ENCODE results near the gene FMNL3.
A peak's percentile ranks its signal among the peaks of the same experiment; 100 is the strongest.

FMNL3 gene

DNA sequence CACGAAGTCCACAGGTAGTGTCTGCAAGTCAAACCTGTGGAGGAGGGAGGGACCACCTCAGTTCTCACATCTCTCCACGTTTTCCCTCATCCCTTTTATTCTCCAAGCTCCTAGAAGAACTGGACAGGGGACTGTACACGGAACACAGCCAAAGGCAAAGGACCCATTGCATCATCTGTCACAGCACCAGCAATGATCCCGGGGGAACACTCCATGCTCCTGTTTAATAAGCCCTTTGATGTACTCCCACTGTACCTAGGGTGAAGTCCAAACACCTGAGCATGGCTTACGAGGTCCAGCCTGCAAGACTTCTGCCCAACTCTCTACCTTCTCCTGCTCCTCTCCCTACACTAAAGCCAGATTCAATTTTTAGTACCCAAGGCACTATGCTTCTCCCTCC lies 57.3 kb downstream of the FMNL3 start:
- ATAC-seq: no peak

GRCh38 chr12:49649445-49649844 lies 57.8 kb downstream of the FMNL3 start:
- no peak for ATAC-seq

GRCh38 chr12:49648712-49649003 lies 58.5 kb downstream of the FMNL3 start:
- ATAC-seq: no peak

GRCh38 chr12:49647827-49648711 lies 59.1 kb downstream of the FMNL3 start:
- ATAC-seq: no peak

DNA sequence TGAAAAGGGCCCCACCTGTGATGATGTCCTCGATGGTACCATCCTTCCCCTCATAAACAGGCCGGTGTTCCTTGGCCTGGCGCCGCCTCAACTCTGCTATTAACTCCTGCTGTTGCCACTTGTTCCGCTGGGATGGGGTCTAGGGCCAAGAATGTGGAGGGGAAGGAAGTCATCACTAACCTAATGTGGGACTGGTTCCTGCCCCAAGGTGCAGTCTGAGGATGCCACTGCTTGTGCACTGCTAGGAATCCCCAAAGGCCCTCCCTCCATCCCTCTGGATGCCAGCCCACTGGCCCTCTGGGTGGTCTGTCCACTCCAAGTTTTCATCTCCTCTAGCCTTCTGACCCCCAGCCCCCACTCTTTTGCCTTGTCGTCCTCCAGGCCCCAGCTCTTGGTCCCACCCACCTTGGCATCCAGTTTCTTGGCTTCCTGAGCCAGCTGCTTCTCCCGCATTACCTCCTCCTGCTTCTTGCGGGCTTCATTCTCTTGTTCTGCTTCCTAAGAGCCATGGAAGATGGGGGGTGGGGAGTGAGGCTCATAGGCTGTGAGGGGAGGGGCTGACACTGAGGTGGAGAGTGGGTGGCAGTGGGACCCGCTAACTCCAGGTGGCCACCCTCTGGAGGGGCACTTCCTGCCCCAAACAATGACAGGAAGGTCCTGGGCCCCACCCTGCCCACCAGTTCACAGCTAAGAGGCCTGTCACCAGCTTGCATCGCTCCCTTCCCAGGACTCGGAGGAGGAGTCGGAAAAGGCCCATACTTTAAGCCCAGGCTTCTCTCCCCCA lies 60.1 kb downstream of the FMNL3 start:
- ATAC-seq: no peak

- no peak for ATAC-seq
Observed at GRCh38 chr12:49646331-49646830, 60.8 kb downstream of the FMNL3 start.

- ATAC-seq: no peak
Observed at GRCh38 chr12:49645146-49646039, 61.8 kb downstream of the FMNL3 start.

GRCh38 chr12:49644620-49644994 lies 62.6 kb downstream of the FMNL3 start:
- ATAC-seq: peak; percentile 91

DNA sequence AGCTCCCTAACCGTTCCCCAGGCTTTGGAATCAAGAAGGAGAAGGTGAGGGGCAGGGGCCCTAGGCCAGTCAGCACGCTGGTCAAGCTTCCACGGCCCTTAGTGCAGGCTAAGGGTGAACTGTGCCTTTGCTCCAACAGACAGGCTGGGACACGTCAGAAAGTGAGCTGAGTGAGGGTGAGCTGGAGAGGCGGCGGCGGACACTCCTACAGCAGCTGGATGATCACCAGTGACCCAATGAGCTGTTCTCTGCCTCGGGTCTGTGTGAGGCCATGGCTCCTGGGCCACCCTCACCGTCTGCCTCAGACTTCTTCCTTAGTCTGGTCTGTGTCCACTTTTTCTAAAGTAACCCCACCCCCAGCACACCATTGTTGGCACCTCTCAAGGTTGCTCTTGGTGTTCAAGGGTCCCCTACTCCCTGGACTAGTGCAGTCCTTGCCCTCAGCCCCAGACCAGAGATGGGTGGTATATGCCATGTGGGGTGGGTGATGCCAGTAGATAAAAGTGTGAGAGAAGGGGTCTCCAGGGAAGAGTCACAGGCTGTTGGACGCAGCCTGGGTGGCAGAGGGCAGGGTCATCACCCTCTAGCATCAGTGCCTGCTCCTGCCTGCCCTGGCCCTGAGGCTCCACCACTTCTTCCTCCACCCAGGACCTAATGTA lies 63.1 kb downstream of the FMNL3 start:
- ATAC-seq: no peak

- no peak for ATAC-seq
Observed at GRCh38 chr12:49643135-49643534, 64.1 kb downstream of the FMNL3 start.

DNA sequence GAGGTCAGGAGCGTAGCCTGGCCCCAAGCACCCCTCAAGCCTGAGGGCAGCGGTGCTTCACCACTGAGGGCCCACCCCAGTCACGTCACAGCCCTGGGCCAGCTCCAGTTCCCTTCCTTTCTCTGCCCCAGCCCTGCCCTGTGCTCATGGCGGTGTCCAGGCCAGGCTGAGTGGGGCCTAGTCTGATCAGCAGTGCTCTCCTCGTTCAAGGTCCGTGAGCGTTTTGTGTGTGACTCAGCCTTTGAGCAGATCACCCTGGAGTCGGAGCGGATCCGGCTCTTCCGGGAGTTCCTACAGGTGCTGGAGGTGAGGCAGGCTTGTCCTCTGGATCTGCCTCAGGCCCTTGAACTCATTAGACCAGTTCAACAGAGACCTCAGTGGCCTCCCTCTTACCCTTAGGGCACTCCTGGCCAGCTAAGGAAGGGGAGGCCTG lies 64.8 kb downstream of the FMNL3 start:
- no peak for ATAC-seq

- ATAC-seq: no peak
Observed at GRCh38 chr12:49641748-49642369, 65.3 kb downstream of the FMNL3 start.

DNA sequence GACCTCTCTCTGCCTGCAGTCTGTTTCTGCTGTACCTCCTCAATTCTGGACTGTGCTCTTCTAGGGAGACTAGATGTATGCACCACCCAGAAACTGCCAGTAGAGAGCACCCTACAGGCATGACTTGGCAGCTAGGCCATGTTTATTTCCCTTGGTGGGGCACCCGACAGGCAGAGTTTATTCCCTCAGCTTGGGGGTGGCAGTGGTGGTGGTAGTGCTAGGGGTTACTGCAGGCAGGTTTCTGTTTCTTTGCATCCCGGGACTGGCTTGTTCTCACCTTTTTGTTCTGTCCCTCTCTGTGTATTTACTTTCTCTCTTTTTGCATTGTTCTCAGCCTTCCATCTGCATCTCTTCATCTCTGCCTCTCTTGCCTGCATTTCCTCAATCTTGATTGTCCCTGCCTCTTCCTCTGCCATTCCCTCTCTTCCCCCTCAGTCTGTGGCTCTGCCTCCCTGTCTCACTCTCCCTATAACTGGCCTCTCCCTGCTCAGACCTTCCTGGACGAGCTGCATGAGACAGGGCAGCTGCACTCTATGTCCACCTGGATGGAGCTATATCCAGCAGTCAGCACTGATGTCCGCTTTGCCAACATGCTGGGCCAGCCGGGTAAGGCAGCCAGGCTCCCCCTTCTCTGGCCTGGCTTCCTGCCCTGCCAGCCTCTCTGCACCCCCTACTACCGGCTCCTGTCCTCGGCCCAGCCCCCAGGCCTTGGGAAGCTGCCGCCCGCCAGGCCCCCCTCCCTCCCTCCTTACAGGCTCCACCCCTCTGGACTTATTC lies 70.0 kb downstream of the FMNL3 start:
- peak; percentile 90 for ATAC-seq

DNA sequence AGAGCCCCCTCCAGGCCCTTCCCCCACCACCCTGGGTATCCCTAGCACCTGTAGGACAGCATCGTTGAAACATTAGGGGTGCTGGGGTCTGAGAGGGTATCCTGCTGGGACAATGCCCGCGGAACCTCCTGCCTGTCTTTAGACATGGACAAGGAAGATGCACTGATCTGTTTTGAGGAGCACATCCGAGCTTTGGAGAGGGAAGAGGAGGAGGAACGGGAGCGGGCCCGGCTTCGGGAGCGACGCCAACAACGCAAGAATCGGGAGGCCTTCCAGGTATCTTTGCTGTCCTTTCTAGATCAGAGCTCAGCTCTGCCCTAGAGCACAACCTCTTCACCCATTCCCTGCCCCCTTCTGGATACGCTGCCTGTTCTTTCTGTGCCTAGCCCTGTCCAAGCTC lies 70.6 kb downstream of the FMNL3 start:
- no peak for ATAC-seq

- ATAC-seq: no peak
Observed at GRCh38 chr12:49635656-49636055, 71.5 kb downstream of the FMNL3 start.

GRCh38 chr12:49635036-49635435 lies 72.2 kb downstream of the FMNL3 start:
- no peak for ATAC-seq

DNA sequence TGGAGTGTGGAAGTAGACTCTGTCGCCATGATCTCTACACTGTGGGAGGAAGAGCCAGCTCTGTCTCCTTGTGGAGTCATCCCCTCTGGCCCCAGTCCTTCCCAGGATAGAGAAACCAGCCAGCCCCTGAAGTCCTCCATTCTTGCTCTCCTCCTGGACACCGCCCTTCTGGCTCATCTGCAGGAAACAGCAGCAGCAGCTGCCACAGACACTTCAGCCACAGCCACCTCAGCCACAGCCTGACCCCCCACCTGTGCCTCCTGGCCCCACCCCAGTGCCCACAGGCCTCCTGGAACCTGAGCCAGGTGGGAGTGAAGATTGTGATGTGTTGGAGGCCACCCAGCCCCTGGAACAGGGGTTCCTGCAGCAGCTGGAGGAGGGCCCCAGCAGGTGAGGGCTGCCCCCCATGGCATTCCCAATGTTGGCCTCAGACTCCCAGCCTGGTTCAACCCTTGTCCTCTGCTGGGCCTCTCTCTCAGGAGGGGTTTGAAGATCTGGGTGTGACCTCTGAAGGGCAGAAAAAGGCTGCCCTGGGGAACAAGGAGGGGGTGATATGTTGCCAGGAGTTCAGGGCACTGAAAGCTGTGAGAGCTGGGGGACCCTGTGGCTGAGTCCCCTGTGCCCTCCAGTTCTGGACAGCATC lies 73.4 kb downstream of the FMNL3 start:
- ATAC-seq: no peak

DNA sequence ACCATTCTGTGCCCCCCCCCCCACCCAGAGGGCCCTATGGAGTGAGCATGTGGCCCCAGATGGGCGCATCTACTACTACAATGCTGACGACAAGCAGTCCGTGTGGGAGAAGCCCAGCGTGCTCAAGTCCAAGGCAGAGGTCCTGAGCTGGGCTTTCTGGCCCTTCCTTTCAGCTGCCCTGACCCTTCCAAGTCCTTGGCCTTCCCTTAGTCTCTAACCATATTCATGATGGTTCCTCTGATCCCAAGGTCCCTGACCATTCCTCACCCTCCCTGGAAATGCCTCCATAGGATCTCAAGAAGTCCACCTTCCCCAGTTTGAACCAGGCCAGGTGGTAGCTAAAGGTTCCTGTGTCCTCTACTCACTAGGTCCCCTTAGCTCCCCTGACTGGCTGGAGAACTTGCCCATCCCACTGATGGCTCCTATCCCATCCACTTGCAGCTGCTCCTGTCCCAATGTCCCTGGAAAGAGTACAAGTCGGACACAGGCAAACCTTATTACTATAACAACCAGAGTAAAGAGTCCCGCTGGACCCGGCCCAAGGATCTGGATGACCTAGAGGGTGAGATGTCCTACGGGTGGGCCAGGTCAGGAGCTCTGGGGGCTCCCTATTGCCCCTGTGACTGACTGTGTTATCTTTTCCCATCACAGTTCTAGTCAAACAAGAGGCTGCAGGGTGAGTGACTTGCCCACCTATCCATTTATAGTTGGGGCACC lies 74.1 kb downstream of the FMNL3 start:
- ATAC-seq: no peak

DNA sequence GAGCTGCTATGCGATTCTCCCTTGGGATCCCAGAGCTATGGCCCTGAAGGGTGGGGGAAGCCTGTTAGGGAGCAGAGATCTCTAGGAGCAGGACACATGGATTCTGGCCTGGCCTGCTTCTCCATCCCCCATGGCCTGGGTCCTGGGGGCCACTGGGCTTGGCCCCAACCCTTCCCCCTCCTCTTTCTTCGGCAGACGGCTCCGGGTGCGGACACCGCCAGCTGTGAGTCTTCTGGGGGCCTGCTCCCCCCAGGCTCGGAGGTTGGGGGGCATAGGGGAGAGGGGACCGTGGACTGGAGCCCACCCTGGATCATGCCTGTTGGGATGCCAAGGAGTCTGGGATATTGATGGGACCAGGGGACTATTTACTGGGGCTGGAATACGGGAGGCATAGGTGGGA lies 74.8 kb downstream of the FMNL3 start:
- ATAC-seq: no peak

DNA sequence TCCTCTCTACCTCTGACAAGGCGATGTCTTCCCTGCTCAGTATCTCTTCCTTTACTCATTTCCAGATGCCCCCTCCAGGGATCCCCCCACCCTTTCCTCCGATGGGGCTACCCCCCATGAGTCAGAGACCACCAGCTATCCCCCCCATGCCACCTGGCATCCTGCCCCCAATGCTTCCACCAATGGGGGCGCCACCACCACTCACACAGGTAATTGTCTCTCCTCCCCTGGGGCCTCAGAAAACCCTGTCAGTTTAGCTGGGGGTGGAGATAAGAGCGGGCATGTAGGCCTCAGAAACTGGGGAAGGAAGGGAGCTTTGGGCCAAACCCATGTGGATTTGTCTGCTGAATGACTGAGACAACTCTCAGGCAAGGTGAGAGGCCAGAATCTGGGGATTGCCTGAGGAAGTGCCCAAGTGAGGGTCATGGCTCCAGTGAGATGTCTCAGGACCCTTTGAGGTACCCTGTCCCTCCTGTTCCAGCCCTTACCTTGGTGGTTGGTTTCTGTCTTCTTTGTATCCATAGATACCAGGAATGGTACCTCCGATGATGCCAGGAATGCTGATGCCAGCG lies 75.8 kb downstream of the FMNL3 start:
- ATAC-seq: no peak

All from activated CD4-positive, CD25-positive, alpha-beta regulatory T cell treated with anti-CD3 and anti-CD28 coated beads, Interleukin-2, amount 50 U/mL, for 24 hours (primary cell).